GM12864 (cell line): ENCODE measurements around the gene ZNF385B.

Source experiments
- DNase-seq: peaks from one replicate; pipeline ENCODE4 v3.0.0-alpha.2; 2011; ENCODE audit warnings: low read depth
- H3K4me3 ChIP-seq: 2 replicates; pipeline ENCODE4 v1.5.1; 2011; ENCODE audit warnings: mild to moderate bottlenecking, low read depth, low read length, control low read depth
- TF ChIP-seq, protein P1 (sequence below): IDR thresholded peaks from 2 replicates; pipeline ENCODE4 v1.5.1; 2011; ENCODE audit warnings: low read depth, mild to moderate bottlenecking, moderate library complexity, low read length, control low read depth, inconsistent platforms; ENCODE audit errors: missing control alignments

The ZNF385B gene

DNA sequence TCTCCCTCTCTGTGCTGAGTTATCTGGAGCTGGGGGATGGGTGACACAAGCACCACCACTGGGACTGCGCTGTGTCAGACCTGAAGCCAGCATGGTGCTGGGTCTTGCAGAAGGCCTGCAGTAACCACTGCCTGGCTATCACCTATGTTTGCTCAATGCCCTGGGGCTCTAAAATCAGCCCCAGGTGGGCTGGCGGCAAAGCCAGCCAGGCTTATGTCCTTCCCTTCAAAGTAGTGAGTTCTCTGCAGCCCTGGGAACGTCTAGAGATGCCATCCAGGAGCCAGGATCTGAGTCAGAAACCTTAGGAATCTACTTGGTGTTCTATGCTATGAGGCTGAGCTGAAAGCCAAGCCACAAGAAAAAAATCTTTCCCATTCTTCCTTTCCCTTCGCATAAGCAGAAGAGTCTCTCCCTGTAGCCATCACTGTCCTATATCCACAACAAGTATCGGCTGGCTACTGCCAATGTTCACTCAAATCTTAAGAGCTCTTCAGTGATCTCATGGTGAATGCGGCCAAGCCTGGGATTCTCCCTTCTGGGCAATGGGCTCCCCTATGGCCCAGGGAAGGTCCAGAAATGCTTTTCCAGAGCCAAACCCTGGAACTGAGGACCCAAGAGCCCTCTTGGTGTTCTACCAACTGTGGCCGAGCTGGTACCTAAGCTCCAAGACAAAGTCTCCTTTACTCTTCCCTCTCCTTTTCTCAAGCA lies 248.7 kb downstream of the ZNF385B start:
- DNase-seq = no peak
- TF ChIP-seq, protein P1, sequence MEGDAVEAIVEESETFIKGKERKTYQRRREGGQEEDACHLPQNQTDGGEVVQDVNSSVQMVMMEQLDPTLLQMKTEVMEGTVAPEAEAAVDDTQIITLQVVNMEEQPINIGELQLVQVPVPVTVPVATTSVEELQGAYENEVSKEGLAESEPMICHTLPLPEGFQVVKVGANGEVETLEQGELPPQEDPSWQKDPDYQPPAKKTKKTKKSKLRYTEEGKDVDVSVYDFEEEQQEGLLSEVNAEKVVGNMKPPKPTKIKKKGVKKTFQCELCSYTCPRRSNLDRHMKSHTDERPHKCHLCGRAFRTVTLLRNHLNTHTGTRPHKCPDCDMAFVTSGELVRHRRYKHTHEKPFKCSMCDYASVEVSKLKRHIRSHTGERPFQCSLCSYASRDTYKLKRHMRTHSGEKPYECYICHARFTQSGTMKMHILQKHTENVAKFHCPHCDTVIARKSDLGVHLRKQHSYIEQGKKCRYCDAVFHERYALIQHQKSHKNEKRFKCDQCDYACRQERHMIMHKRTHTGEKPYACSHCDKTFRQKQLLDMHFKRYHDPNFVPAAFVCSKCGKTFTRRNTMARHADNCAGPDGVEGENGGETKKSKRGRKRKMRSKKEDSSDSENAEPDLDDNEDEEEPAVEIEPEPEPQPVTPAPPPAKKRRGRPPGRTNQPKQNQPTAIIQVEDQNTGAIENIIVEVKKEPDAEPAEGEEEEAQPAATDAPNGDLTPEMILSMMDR = no peak
- H3K4me3 ChIP-seq = no peak overlapping the region

DNA sequence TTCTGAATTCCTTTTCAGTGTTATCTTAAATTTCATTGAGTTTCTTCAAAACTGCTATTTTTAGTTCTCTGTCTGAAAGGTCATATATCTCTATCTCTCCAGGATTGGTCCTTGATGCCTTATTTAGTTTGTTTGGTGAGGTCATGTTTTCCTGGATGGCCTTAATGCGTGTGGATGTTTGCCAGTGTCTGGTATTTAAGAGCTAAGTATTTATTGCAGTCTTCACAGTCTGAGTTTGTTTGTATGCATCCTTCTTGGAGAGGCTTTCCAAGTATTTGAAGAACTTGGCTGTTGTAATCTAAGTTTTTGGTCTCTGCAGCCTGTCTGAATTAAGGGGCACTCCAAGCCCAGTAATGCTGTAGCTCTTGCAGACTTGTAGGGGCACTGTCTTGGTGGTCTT lies 249.3 kb downstream of the ZNF385B start:
- H3K4me3 ChIP-seq = no peak overlapping the region
- TF ChIP-seq, protein P1 = no peak
- no peak for DNase-seq

DNA sequence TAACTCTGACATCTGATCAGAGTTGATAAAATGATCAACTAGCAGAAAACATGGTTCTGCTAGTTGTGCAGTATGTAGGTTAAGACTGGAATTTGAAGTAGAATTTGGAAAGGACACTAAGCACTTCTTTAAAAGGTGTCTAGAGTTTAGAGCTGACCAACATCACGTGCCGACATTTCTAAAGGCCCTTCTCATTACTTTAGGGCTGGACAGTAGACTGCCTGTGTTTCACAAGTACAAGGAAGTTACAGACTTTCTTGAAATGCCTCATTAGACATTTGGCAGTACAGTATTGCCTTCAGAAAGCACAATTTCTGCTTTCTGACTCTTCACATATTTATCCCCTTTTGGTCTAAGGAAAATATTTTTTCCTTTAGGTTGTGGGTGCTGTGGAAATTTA lies 255.3 kb downstream of the ZNF385B start:
- no peak for DNase-seq
- H3K4me3 ChIP-seq = no peak overlapping the region
- TF ChIP-seq, protein P1 = no peak

DNA sequence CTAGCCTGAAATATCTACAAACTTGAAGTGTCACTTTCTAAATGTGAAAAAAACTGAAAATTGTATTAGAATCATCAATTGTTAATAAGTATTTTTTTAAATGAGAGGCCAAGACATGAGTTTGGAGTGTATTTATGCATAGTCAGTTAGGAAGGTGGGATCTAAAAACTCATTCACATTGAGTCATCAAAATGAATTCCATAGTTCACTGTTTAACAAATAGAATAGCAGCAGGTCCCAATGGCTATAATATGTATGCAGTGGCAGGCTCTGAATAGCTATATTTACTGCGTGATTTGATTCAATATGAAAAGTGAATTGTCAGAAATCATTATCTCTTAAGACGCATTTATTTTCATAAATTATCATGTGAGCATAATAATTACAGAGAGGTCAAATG lies 256.1 kb downstream of the ZNF385B start:
- TF ChIP-seq, protein P1 = no peak
- no peak overlapping the region for H3K4me3 ChIP-seq
- DNase-seq = no peak

DNA sequence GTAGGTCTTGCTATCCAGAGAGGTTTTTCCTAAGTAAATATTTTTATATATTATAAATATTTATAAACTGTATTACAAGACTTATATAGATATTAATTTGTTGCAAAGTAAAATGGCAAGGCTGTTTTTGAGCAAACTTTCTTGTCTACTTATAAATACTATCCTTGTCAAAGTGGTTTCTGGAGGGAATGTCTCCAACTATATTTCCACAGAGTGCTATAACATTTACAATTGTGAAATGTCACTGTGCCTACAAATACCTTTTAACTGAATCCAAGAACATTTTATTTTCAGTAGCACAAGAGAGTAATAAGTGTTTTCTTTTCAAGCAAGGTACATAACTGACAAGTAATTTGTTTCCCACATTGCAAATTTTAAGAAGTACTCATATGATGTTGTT lies 256.8 kb downstream of the ZNF385B start:
- TF ChIP-seq, protein P1 = no peak
- DNase-seq = no peak
- no peak overlapping the region for H3K4me3 ChIP-seq

DNA sequence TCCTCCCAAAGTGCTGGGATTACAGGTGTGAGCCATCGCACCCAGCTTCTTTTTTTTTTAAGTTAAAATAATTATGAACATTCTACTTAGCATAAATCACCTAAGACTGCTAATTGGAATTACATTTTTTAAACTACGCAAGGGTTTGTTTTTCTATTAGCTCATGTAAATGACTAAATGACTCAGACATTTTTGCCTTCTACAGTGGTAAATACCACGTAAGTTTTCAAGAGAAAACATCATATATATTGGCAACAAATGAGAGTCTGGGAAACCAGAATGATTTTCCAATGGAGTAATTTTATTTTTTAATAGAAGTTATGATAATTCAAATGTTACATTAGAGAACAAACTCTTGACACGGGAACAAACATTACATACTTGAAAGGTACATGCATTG lies 259.0 kb downstream of the ZNF385B start:
- TF ChIP-seq, protein P1 = no peak
- H3K4me3 ChIP-seq = no peak overlapping the region
- no peak for DNase-seq

DNA sequence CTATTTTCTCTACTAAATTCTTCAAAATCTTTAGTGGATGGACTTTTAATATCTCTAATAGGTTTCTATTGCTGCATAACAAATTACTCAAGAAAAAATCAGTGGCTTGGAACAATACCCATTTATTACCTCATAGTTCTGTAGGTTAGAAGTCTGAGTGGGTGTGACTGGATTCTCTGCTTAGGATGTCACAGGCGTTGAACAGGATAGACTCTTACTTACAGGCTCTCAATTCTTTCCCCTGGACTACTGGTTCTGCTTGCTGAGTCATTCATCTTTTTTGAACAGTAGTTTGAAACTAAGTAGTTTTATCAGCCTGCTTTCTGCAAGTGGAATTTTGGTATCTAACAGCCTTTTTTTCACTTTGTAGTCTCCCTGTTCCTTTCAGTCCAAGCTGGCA lies 265.4 kb downstream of the ZNF385B start:
- DNase-seq = no peak
- TF ChIP-seq, protein P1 = no peak
- no peak overlapping the region for H3K4me3 ChIP-seq
